HPDE6-E6E7 (cell line): ENCODE results near the gene CCL23.
"Not testable (repeated sequence)": the region's sequence is repeated elsewhere in the genome, so short reads cannot be mapped to it uniquely, and the experiment has no call there.

ENCODE experiments used
- DNase-seq: peaks from one replicate; pipeline ENCODE4 v3.0.0; 2011; ENCODE audit warnings: missing footprints; ENCODE audit errors: extremely low spot score

Gene CCL23

GRCh38 chr17:36002631-36003030 lies 15.1 kb downstream of the CCL23 start:
- no peak for DNase-seq

GRCh38 chr17:36001862-36002603 lies 15.7 kb downstream of the CCL23 start:
- no peak for DNase-seq

DNA sequence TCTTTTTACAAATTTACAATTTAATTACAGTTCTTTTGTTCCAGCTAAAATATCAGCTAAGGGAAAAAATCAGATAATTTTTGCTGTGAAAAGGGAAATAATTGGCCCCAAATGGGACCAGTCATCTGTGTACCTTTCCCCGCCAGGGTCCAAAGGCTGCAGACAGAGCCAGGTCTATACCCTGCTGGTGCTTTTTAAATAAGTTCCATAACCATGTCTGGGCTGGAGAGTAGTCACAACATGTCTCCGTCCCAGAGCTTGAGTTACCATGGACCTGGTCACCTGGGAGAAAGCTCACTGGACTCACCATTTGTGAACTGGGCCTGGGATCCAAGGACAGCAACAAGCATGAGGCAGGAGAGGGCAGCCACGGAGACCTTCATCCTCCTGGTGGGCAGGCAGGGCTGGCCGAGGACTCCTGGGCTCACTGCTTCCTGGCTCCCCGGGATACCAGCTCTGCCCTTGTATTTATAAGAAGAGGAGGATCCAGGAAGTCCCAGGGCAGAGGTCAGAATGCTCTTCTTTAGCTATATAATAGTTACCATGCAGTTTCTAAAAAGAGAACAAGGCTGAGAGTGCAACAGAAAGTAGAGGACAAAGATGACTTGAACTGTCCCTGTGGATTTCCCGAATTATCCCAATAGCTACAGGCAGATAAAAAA lies 16.5 kb downstream of the CCL23 start, which contains the start of gene CCL15:
CCL15 (minus strand) TSS at position 444 of the 662 bp plus-strand sequence; CDS start at position 383, 61 bp downstream.
- no peak for DNase-seq

DNA sequence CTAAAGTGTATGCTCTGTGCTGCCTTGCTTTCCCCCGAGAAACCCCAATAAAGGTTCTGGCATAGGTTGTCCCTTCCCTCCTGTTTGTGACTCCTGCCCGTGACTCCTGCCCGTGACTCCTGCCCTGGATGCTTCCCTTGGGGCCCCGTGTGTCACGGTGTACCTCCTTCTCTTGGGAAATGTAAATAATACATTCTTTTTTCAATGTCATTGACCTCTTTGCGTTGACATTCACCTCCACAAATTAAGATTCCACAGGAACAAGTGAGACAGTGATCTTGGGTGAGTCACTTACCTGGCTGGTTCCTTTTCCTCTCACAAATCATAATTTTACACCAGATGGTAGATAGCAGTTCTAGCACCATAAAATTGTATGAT lies 17.1 kb downstream of the CCL23 start:
- no peak for DNase-seq

- DNase-seq: no peak
These were observed 19.0 kb downstream of the CCL23 start for GRCh38 chr17:35998756-35999155.

GRCh38 chr17:35998018-35998545 lies 19.7 kb downstream of the CCL23 start:
- no peak for DNase-seq

GRCh38 chr17:35995346-35995745 lies 22.4 kb downstream of the CCL23 start:
- DNase-seq: not testable (repeated sequence)

DNA sequence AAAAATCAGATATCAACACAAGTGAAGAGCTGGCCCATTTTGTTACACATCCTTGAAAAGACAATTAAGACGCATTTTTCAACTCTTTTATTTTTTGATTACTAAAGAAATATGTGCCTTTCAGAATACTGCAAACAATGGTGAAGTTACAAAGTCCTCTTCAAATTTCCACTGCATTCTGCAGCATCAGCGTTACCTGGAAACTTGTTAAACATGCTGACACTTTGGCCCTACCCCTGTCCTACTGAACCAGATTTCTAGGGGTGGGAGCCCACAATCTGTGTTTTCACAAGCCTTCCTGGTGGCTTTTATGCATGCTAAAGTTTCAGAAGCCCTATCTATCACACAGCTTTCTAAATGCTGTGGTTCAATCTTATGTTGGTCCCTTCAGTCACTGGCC lies 26.7 kb downstream of the CCL23 start:
- no peak for DNase-seq

DNA sequence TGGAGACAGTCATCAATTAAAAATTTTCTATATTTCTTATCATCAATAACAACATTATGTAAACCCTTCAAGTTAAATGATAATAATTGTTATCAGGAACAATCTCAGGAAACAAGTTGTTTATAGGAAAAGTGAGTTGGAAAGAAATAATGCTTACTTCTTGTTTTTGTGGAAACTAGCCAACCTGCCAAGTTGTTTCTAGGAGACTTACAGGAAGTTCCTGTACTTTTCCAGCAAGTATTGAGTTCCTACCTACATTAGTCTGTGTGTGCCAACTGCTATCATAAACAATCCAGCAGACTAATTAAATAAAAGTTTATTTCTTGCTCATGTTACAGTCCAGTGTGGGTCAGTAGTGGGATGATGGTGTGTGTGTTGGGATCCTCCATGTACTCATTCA lies 29.6 kb downstream of the CCL23 start:
- DNase-seq: no peak

DNA sequence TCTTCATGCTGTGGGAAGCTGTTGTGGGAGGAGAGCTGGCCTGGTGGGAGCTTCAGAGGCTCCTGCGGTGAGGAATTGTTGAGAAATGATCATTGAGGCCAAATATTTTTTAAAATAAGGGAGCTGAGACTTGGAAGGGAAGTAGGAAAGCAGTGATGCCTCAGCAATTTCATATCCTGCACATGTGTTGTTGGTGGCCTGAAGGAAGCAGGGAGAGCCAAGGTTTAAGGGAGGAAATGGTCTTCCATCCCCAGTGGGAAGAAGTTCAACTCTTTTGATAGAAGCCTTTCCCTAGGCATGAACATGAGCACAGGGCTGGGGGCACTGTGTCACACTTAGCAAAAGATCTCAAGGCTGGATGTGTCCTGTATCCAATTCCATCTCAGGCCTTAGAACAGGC lies 31.1 kb downstream of the CCL23 start, which contains the start of gene CCL14:
CCL14 (minus strand) TSS at position 87 of the 400 bp plus-strand sequence; CDS start at position 7, 80 bp downstream.
- no peak for DNase-seq

GRCh38 chr17:35984140-35984539 lies 33.6 kb downstream of the CCL23 start:
- DNase-seq: no peak

GRCh38 chr17:35982409-35983191 lies 35.2 kb downstream of the CCL23 start:
- no peak for DNase-seq

DNA sequence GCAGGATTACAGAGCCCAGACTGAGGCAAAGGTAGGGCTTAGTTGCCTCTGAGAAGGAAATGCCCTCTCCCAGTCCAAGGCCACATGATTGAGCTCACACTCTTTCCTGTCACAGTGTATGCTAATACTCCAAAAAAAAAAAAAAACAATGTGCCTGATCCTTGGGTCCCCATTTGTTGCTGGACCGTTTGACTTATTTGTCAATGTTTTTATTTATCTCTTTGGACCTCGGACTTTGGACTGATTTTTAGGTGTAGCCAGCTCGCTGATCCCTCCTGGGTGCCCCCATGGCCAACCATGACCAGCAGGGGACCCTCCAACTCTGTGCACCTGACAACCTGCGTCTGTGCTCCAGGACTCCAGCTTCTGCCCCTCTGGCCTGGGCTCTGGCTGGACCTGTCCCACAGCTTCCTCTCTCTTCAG lies 35.9 kb downstream of the CCL23 start:
- DNase-seq: no peak

DNA sequence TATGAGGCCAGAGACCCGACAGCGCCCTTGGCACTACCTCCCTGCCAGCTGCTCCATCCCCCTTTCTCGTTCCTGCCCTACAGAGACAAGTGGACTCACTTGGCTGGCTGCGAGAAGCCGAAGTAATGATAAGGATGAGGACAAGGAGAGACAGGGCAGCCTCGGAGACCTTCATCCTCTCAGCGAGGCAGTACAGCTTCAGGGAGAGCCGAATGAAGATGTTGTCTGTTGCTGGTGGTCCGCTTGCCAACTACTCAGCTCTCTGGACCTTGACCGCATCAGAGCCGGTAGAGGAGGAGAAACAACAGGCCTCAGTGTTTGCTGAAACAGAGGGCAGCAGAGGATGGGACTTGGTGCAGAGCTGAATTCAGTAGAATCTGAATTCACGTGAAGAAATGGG lies 36.5 kb downstream of the CCL23 start, which contains the start of gene CCL16:
CCL16 (minus strand) TSS at position 252 of the 400 bp plus-strand sequence; CDS start at position 175, 77 bp downstream.
- DNase-seq: no peak

- no peak for DNase-seq
These were observed 39.4 kb downstream of the CCL23 start for GRCh38 chr17:35978346-35978745.

DNA sequence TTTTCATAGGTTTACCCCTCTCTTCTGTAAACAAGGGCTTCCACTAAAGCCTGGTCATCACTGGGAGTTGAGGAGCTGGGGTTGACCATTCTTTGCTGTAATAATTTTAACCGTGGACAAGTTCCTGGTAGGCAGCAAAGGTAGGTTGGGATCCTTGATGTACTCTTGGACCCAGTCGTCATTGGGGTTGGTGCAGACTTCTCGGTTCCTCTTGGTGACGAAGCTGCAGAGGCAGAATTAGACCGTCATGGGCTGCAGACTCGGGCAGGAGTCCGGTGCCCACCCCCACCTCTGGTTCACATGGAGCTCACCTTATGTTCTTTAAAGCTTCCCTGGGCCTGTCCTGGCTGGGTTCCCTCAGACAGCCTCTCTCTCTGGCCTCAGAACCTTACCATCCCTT lies 40.3 kb downstream of the CCL23 start:
- no peak for DNase-seq

- peak; percentile 28 for DNase-seq
These were observed 44.2 kb downstream of the CCL23 start for GRCh38 chr17:35973333-35974260.

DNA sequence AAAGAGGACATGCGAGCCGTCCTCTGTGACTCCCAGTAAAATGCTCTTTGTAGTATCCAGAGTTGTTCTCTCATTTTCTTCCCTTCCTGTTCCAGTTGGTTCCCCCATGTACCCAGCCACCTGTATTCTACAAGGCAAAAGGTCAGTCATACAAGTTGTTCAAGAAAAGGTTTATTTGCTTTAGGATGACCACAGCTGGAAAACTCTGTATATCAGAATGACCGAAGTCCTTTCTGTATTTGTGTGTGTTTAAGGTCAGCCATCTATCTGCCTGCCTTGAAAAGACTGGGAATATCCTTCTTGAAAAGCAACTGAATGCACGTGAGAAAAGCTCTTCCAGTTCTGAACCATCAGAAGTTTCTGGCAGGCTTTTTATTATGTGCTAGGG lies 44.8 kb downstream of the CCL23 start:
- no peak for DNase-seq

DNA sequence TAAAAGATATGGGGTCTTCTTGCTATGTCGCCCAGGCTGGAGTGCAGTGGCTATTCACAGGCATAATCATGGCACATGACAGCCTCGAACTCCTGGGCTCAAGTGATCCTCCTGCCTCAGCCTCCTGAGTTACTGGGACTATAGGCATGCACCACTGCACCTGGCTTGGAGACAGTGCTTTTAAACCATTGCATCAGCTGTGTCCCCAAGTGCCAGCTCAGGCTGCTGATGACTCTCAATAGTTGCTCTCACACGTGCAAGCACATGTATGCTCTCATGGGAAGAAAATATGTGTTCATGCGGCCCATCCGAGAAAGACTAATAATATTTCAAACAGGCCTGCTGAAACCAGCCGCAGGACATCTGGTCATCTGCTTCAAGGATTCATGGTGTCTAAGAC lies 45.2 kb downstream of the CCL23 start:
- DNase-seq: no peak

GRCh38 chr17:35972066-35972465 lies 45.7 kb downstream of the CCL23 start:
- DNase-seq: no peak
